ENCODE data around the gene NT5C2. TPM values are rescaled to one million over a fixed set of nuclear protein-coding genes. Genes with fewer than 3 reads are reported as not detected.
A peak's percentile ranks its signal among the peaks of the same experiment; 100 is the strongest.

Gene NT5C2
- total and polyA plus RNA-seq, 2 donors (not counting 1 experiment from before 2014, with no cell fraction given): 74.3 to 82.2 TPM

DNA sequence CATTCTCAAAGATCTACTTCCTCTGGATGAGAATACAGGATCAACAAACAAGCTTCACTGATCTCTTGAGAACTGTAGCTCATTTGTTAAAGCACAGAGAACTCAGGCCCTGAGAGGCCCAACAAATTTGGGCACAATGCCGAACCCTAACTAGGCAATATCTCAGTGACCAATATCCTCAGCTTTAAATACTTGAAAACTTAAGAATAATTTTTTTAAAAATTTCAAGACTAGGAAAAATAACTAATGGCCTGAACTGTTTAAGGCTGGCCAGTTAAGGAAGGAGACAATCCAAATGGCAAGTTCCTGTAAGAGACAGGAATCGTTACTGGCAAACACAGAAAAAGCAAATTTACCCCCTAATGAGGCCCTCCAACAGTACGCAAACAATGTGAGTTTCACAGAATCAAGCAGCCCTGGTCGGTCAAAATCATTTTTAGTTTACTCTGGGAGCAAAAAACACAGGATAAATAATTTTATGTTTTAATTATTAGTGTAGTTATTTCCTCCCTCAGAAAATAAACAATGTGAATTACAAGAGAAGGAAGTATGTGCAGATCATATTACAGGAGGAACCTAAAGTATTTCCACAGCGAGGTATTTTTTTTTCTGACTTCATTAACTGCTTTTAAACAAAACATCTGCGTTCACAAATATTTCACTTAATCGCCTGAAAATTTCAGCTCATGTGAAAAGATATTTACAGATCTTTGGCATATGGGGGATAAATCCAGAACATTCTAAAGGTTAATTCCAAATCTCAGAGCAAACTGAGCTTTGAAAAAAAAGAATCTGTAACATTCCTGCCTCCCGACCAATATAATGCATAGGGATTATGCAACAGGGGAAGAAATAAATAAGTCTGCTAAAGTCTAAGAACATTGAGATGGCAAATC, 39.5 kb downstream of the NT5C2 start:
- H3K79me2 ChIP-seq (ENCODE audit: control insufficient read depth, insufficient read depth, low read length): peaks cover 3% of the 10 kb centered on the region
- peaks cover 13% of the 10 kb centered on the region for H3K4me1 ChIP-seq (ENCODE audit: control insufficient read depth, extremely low read depth, insufficient read depth, low read length)
- no peak overlapping the region for H2AFZ ChIP-seq (ENCODE audit: low read length)
- H3K9ac ChIP-seq (ENCODE audit: insufficient read depth, low read length): peak overlapping the region; percentile 10
- peak; percentile 51 to 72 for DNase-seq (ENCODE audit: low read depth in 2 of 2)
- H3K4me3 ChIP-seq (replicated peaks in 1 of 4; ENCODE audit: control extremely low read depth in 1 of 4, insufficient read depth in 1 of 4, low read depth in 3 of 4, low read length in 4 of 4): peak overlapping the region; percentile 13 to 40 (median 30)
- no peak for TF ChIP-seq EZH2 (IDR thresholded peaks at IDR 0.05; ENCODE audit: low read length, missing control alignments)
- TF ChIP-seq, protein P1, sequence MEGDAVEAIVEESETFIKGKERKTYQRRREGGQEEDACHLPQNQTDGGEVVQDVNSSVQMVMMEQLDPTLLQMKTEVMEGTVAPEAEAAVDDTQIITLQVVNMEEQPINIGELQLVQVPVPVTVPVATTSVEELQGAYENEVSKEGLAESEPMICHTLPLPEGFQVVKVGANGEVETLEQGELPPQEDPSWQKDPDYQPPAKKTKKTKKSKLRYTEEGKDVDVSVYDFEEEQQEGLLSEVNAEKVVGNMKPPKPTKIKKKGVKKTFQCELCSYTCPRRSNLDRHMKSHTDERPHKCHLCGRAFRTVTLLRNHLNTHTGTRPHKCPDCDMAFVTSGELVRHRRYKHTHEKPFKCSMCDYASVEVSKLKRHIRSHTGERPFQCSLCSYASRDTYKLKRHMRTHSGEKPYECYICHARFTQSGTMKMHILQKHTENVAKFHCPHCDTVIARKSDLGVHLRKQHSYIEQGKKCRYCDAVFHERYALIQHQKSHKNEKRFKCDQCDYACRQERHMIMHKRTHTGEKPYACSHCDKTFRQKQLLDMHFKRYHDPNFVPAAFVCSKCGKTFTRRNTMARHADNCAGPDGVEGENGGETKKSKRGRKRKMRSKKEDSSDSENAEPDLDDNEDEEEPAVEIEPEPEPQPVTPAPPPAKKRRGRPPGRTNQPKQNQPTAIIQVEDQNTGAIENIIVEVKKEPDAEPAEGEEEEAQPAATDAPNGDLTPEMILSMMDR (conservative IDR thresholded peaks at IDR 0.05 in 1 of 2, IDR thresholded peaks at IDR 0.05 in 1 of 2; ENCODE audit: low read depth in 1 of 2, low read length in 2 of 2): no peak
- no peaks in the 10 kb centered on the region for H4K20me1 ChIP-seq (ENCODE audit: control insufficient read depth, extremely low read depth, insufficient read depth, low read length)
- H3K4me2 ChIP-seq (ENCODE audit: extremely low read depth, insufficient read depth, low read length): peak overlapping the region; percentile 87
- H3K27ac ChIP-seq (ENCODE audit: insufficient read depth, low read length): peak overlapping the region; percentile 64
- no peaks in the 10 kb centered on the region for H3K27me3 ChIP-seq (ENCODE audit: control insufficient read depth, insufficient read depth, low read length)
- H3K36me3 ChIP-seq (ENCODE audit: control insufficient read depth, insufficient read depth, low read length): no peaks in the 10 kb centered on the region
- H3K9me3 ChIP-seq (ENCODE audit: control insufficient read depth, insufficient read depth, low read depth, low read length): no peaks in the 10 kb centered on the region

DNA sequence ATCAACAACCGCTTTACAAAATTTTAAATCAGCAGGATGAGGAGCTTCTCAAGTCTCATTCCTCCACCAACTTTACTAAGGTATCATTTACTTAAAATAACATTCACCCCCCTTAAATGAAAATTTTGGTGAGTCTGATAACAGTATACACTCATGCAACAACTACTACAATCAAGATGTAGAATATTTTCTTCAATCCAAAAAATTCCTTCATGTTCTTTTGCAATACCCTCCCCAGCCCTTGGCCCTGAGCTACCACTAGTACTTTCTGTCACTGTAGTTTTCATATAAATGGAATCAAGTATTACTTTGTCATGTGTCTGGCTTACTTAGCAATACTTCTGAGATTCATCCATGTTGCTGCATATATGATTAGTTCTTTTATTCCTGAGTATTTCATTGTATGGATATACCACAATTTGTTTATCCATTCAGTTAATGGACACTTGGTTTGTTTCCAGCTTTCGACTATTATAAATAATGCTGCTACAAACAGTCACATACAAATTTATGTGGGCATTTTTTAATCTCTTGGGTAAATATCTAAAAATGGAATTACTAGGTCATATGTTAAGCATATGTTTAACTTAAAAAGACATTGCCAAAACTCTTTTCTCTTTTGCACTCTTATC, 43.0 kb downstream of the NT5C2 start:
- no peak overlapping the region for H3K4me2 ChIP-seq (ENCODE audit: extremely low read depth, insufficient read depth, low read length)

DNA sequence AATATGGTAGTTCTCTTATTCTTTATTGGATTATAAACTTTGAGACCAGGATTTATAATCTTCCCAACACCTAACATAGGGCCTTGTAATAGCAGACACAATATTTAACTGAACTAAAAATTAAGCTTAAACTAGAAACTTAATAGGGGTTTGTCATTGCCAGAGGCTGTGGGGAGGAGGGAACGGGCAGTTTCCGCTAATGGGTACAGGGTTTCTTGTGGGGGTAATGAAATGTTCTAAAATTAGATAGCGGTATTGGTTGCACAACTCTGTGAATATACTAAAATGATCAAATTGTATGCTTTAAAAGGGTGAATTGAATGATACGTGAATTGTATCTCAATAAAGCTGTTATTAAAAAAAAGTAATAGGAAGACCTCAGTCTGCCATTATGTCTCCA, 45.4 kb downstream of the NT5C2 start:
- peaks cover 6% of the 10 kb centered on the region for H3K79me2 ChIP-seq (ENCODE audit: control insufficient read depth, insufficient read depth, low read length)
- DNase-seq (ENCODE audit: low read depth in 2 of 2): no peak
- H3K36me3 ChIP-seq (ENCODE audit: control insufficient read depth, insufficient read depth, low read length): no peaks in the 10 kb centered on the region
- H3K27me3 ChIP-seq (ENCODE audit: control insufficient read depth, insufficient read depth, low read length): no peaks in the 10 kb centered on the region
- no peaks in the 10 kb centered on the region for H3K9me3 ChIP-seq (ENCODE audit: control insufficient read depth, insufficient read depth, low read depth, low read length)
- no peak overlapping the region for H3K9ac ChIP-seq (ENCODE audit: insufficient read depth, low read length)
- peaks cover 10% of the 10 kb centered on the region for H3K4me1 ChIP-seq (ENCODE audit: control insufficient read depth, extremely low read depth, insufficient read depth, low read length)
- H3K27ac ChIP-seq (ENCODE audit: insufficient read depth, low read length): no peak overlapping the region
- H3K4me2 ChIP-seq (ENCODE audit: extremely low read depth, insufficient read depth, low read length): no peak overlapping the region
- no peak overlapping the region for H2AFZ ChIP-seq (ENCODE audit: low read length)
- H4K20me1 ChIP-seq (ENCODE audit: control insufficient read depth, extremely low read depth, insufficient read depth, low read length): no peaks in the 10 kb centered on the region
- TF ChIP-seq, protein P1 (conservative IDR thresholded peaks at IDR 0.05 in 1 of 2, IDR thresholded peaks at IDR 0.05 in 1 of 2; ENCODE audit: low read depth in 1 of 2, low read length in 2 of 2): no peak
- no peak for TF ChIP-seq EZH2 (IDR thresholded peaks at IDR 0.05; ENCODE audit: low read length, missing control alignments)
- no peak overlapping the region for H3K4me3 ChIP-seq (replicated peaks in 1 of 4; ENCODE audit: control extremely low read depth in 1 of 4, insufficient read depth in 1 of 4, low read depth in 3 of 4, low read length in 4 of 4)

More for the DNA sequence above, 43.0 kb downstream of the NT5C2 start:
- Histone ChIP-seq H3K36me3 (ENCODE audit: control insufficient read depth, insufficient read depth, low read length) (no peaks in the 10 kb centered on the region), H4K20me1 (ENCODE audit: control insufficient read depth, extremely low read depth, insufficient read depth, low read length) (no peaks in the 10 kb centered on the region), H3K4me1 (ENCODE audit: control insufficient read depth, extremely low read depth, insufficient read depth, low read length) (peaks cover 18% of the 10 kb centered on the region), H3K27ac (ENCODE audit: insufficient read depth, low read length) (no peak overlapping the region), H3K27me3 (ENCODE audit: control insufficient read depth, insufficient read depth, low read length) (no peaks in the 10 kb centered on the region), H3K9me3 (ENCODE audit: control insufficient read depth, insufficient read depth, low read depth, low read length) (no peaks in the 10 kb centered on the region), H3K4me3 (replicated peaks in 1 of 4; ENCODE audit: control extremely low read depth in 1 of 4, insufficient read depth in 1 of 4, low read depth in 3 of 4, low read length in 4 of 4) (no peak overlapping the region), H3K79me2 (ENCODE audit: control insufficient read depth, insufficient read depth, low read length) (no peaks in the 10 kb centered on the region), H2AFZ (ENCODE audit: low read length) (no peak overlapping the region), H3K9ac (ENCODE audit: insufficient read depth, low read length) (no peak overlapping the region)
- DNase-seq (ENCODE audit: low read depth in 2 of 2): peak; percentile 7 to 8
- TF ChIP-seq EZH2 (IDR thresholded peaks at IDR 0.05; ENCODE audit: low read length, missing control alignments): no peak
- TF ChIP-seq, protein P1 (conservative IDR thresholded peaks at IDR 0.05 in 1 of 2, IDR thresholded peaks at IDR 0.05 in 1 of 2; ENCODE audit: low read depth in 1 of 2, low read length in 2 of 2): no peak

Measured in fibroblast of lung (primary cell).